ENCODE measurements around the gene STPG4.

DNA sequence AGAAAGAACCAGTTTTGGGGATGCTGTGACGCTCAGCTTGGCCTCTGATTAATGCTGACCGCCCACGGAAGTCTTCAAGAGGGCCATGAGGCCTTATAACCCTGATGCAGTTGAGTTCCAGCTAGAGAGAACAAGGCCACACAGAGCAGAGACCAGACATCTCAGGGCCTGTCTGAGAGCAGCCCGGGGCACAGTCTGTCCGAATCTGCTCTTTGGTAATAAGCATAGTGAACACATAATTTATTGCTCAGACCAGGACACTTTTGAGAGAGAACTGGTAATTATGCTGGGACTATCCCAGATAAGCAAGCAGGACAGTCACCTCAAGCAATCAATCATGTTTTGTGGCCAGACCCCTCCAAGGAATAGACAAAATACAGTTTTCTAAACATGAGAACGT is 68.5 kb downstream of the STPG4 start:
- TF ChIP-seq, protein P1, sequence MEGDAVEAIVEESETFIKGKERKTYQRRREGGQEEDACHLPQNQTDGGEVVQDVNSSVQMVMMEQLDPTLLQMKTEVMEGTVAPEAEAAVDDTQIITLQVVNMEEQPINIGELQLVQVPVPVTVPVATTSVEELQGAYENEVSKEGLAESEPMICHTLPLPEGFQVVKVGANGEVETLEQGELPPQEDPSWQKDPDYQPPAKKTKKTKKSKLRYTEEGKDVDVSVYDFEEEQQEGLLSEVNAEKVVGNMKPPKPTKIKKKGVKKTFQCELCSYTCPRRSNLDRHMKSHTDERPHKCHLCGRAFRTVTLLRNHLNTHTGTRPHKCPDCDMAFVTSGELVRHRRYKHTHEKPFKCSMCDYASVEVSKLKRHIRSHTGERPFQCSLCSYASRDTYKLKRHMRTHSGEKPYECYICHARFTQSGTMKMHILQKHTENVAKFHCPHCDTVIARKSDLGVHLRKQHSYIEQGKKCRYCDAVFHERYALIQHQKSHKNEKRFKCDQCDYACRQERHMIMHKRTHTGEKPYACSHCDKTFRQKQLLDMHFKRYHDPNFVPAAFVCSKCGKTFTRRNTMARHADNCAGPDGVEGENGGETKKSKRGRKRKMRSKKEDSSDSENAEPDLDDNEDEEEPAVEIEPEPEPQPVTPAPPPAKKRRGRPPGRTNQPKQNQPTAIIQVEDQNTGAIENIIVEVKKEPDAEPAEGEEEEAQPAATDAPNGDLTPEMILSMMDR (IDR thresholded peaks at IDR 0.05): no peak
- no peak for TF ChIP-seq POLR2A (IDR thresholded peaks at IDR 0.05)
